ENCODE measurements around the gene ZNF497. TPM values are rescaled to one million over a fixed set of nuclear protein-coding genes. Genes with fewer than 3 reads are reported as not detected.
"Not testable (repeated sequence)": the region's sequence is repeated elsewhere in the genome, so short reads cannot be mapped to it uniquely, and the experiment has no call there.

Gene ZNF497
- total RNA-seq, 1 experiment from 2014 or later: 2.4 TPM

GRCh38 chr19:58349590-58349989 lies 13.0 kb downstream of the ZNF497 start:
- TF ChIP-seq CTCF (conservative IDR thresholded peaks at IDR 0.05): no peak
- H2BK120ac ChIP-seq (ENCODE audit: low read depth, low read length, poor library complexity, severe bottlenecking): no peak overlapping the region
- H3K79me1 ChIP-seq (ENCODE audit: insufficient read depth, low read depth, low read length, poor library complexity, severe bottlenecking): no peaks in the 10 kb centered on the region
- no peak overlapping the region for H2BK12ac ChIP-seq (ENCODE audit: insufficient read length, low read depth, low read length)
- H2BK5ac ChIP-seq (ENCODE audit: insufficient read length, low read length): no peak overlapping the region
- no peak overlapping the region for H3K27ac ChIP-seq (ENCODE audit: insufficient read length, low read depth, low read length)
- no peak overlapping the region for H2AFZ ChIP-seq (ENCODE audit: low read length)
- no peaks in the 10 kb centered on the region for H3K9me3 Mint-ChIP-seq
- no peak overlapping the region; a peak in 1 of 5 replicates for H3K4me3 Mint-ChIP-seq
- WGBS (ENCODE audit: extremely low coverage, insufficient read length, low lambda C conversion rate): no CpG with 5 or more reads among the region's 8 CpGs
- peaks cover 0 to 6% (median 2%) of the 10 kb centered on the region in 3 experiments; a peak in 4 of 7 replicates for H3K36me3 Mint-ChIP-seq (ENCODE audit: insufficient read depth in 1 of 3, low read depth in 3 of 3)
- DNase-seq: no peak
- H3K27me3 Mint-ChIP-seq (ENCODE audit: low read depth): peaks cover 8% of the 10 kb centered on the region
- H3K56ac ChIP-seq (ENCODE audit: insufficient read length, low read depth, low read length): no peak overlapping the region
- H4K8ac ChIP-seq (replicated peaks; ENCODE audit: insufficient read length, low read depth, low read length): no peak overlapping the region
- H3K23me2 ChIP-seq (ENCODE audit: insufficient read length, low read depth, low read length, poor library complexity, severe bottlenecking): peaks cover 6% of the 10 kb centered on the region
- no peak overlapping the region for H3K23ac ChIP-seq (ENCODE audit: insufficient read length, low read depth, low read length)
- H3K18ac ChIP-seq (ENCODE audit: insufficient read length, low read depth, low read length): no peak overlapping the region
- no peaks in the 10 kb centered on the region for H4K20me1 ChIP-seq (ENCODE audit: control insufficient read depth, insufficient read depth, insufficient read length)
- H4K5ac ChIP-seq (ENCODE audit: insufficient read length, low read depth, low read length): no peak overlapping the region
- H3T11ph ChIP-seq (ENCODE audit: low read length): no peak overlapping the region
- H3K4me2 ChIP-seq (ENCODE audit: insufficient read depth, insufficient read length, low read length): no peak overlapping the region
- H2BK20ac ChIP-seq (ENCODE audit: low read depth, low read length, poor library complexity, severe bottlenecking): no peak overlapping the region
- H2BK15ac ChIP-seq (ENCODE audit: low read depth, low read length): no peak overlapping the region
- no peak overlapping the region for H3K9ac ChIP-seq (ENCODE audit: extremely low read depth, insufficient read length, low read length)
- H3K4ac ChIP-seq (ENCODE audit: low read depth, low read length): no peak overlapping the region
- no peaks in the 10 kb centered on the region for H3K27me3 ChIP-seq (ENCODE audit: insufficient read depth, low read length)
- H3K4me1 ChIP-seq (ENCODE audit: insufficient read depth, low read length): no peaks in the 10 kb centered on the region
- no peak overlapping the region for H3K14ac ChIP-seq (ENCODE audit: insufficient read depth, low read length)
- no peak overlapping the region for H2AK5ac ChIP-seq (ENCODE audit: insufficient read length, low read length)
- H3K4me1 Mint-ChIP-seq: peaks cover 0 to 6% of the 10 kb centered on the region in 2 experiments; a peak in 2 of 4 replicates
- H4K91ac ChIP-seq (ENCODE audit: insufficient read length, low read depth, low read length): no peak overlapping the region
- no peaks in the 10 kb centered on the region for H3K9me3 ChIP-seq (ENCODE audit: control insufficient read depth, low read depth, low read length)
- H3K79me2 ChIP-seq (ENCODE audit: insufficient read depth, low read length): no peaks in the 10 kb centered on the region
- H3K27ac Mint-ChIP-seq: peak overlapping the region in 1 of 3 experiments; percentile 17; a peak in 1 of 7 replicates

GRCh38 chr19:58348080-58348479 lies 14.5 kb downstream of the ZNF497 start:
- H3K4ac ChIP-seq (ENCODE audit: low read depth, low read length); H4K5ac ChIP-seq (ENCODE audit: insufficient read length, low read depth, low read length); H3K27ac Mint-ChIP-seq; H2BK15ac ChIP-seq (ENCODE audit: low read depth, low read length); H3T11ph ChIP-seq (ENCODE audit: low read length); H3K4me1 ChIP-seq (ENCODE audit: insufficient read depth, low read length); H4K91ac ChIP-seq (ENCODE audit: insufficient read length, low read depth, low read length); H3K4me1 Mint-ChIP-seq; H2BK12ac ChIP-seq (ENCODE audit: insufficient read length, low read depth, low read length); H2AK5ac ChIP-seq (ENCODE audit: insufficient read length, low read length); H3K9me3 ChIP-seq (ENCODE audit: control insufficient read depth, low read depth, low read length); H3K79me1 ChIP-seq (ENCODE audit: insufficient read depth, low read depth, low read length, poor library complexity, severe bottlenecking); DNase-seq; H3K79me2 ChIP-seq (ENCODE audit: insufficient read depth, low read length); H3K27ac ChIP-seq (ENCODE audit: insufficient read length, low read depth, low read length); H2BK5ac ChIP-seq (ENCODE audit: insufficient read length, low read length); H3K23ac ChIP-seq (ENCODE audit: insufficient read length, low read depth, low read length); H3K18ac ChIP-seq (ENCODE audit: insufficient read length, low read depth, low read length); H2AFZ ChIP-seq (ENCODE audit: low read length); H3K27me3 Mint-ChIP-seq (ENCODE audit: low read depth); H3K36me3 Mint-ChIP-seq (ENCODE audit: insufficient read depth in 1 of 3, low read depth in 3 of 3); H3K27me3 ChIP-seq (ENCODE audit: insufficient read depth, low read length); H3K14ac ChIP-seq (ENCODE audit: insufficient read depth, low read length); H2BK120ac ChIP-seq (ENCODE audit: low read depth, low read length, poor library complexity, severe bottlenecking); H3K9me3 Mint-ChIP-seq; H3K56ac ChIP-seq (ENCODE audit: insufficient read length, low read depth, low read length); H4K20me1 ChIP-seq (ENCODE audit: control insufficient read depth, insufficient read depth, insufficient read length); H2BK20ac ChIP-seq (ENCODE audit: low read depth, low read length, poor library complexity, severe bottlenecking); H4K8ac ChIP-seq (replicated peaks; ENCODE audit: insufficient read length, low read depth, low read length); H3K23me2 ChIP-seq (ENCODE audit: insufficient read length, low read depth, low read length, poor library complexity, severe bottlenecking): not testable (repeated sequence)
- peak overlapping the region; percentile 89 to 97 for H3K4me3 Mint-ChIP-seq
- H3K4me2 ChIP-seq (ENCODE audit: insufficient read depth, insufficient read length, low read length): peak overlapping the region; percentile 54
- no CpG with 5 or more reads among the region's 12 CpGs for WGBS (ENCODE audit: extremely low coverage, insufficient read length, low lambda C conversion rate)
- peak overlapping the region; percentile 46 for H3K9ac ChIP-seq (ENCODE audit: extremely low read depth, insufficient read length, low read length)
